PC-3 (cell line): Measurements from ENCODE around the gene ST8SIA4. TPM values are rescaled to one million over a fixed set of nuclear protein-coding genes. Genes with fewer than 3 reads are reported as not detected.

Source experiments
- ATAC-seq: fragments of 200-7000 bp; cut with Tn5 transposase; 2 replicates; pipeline ENCODE4 v1.9.1; 2020; ENCODE audit warnings: mild to moderate bottlenecking, moderate library complexity
- BruUV-seq: library from RNA; stranded (reverse); fragments of 400-500 nt; replicated peaks from 2 replicates; lab custom pipeline; 2021; lab: Mats Ljungman, UMichigan
- CTCF ChIA-PET: fragments of 300-600 bp; sonication (Branson Sonifier 250); formaldehyde crosslinking; loops from one replicate; lab custom pipeline; 2022; ENCODE audit warnings: antibody characterized with exemption; lab: Charles Lee
- POLR2A ChIA-PET: fragments of 300-600 bp; sonication (Branson Sonifier 250); formaldehyde crosslinking; loops from one replicate; lab custom pipeline; 2022; ENCODE audit warnings: antibody characterized with exemption; ENCODE audit not compliant: unreplicated experiment; lab: Charles Lee
- DNase-seq: peaks from one replicate; pipeline ENCODE4 v3.0.0-alpha.2; 2015
- H2AFZ ChIP-seq: fragments of 300-600 bp; sonication (generic); 2 replicates; pipeline ENCODE4 v1.6.0; 2016; ENCODE audit warnings: antibody characterized with exemption, low read length
- H3F3A ChIP-seq: fragments of 300-600 bp; sonication (generic); one replicate; pipeline ENCODE4 v1.6.0; 2017; ENCODE audit warnings: antibody characterized with exemption, low read length, control low read depth, mild to moderate bottlenecking; ENCODE audit not compliant: unreplicated experiment
- H3K27ac ChIP-seq: fragments of 300-600 bp; sonication (generic); 2 replicates; pipeline ENCODE4 v1.5.1; 2016; ENCODE audit warnings: mild to moderate bottlenecking, low read length
- H3K27me3 ChIP-seq: fragments of 300-600 bp; sonication (generic); 2 replicates; pipeline ENCODE4 v1.6.1; 2016; ENCODE audit warnings: low read length, mixed read lengths
- H3K36me3 ChIP-seq: fragments of 300-600 bp; sonication (generic); 2 replicates; pipeline ENCODE4 v1.6.1; 2016; ENCODE audit warnings: low read depth, mixed run types, low read length, mixed read lengths
- H3K4me1 ChIP-seq: fragments of 300-600 bp; sonication (generic); 2 replicates; pipeline ENCODE4 v1.5.1; 2016; ENCODE audit warnings: low read length; ENCODE audit not compliant: insufficient read depth
- H3K4me2 ChIP-seq: fragments of 300-600 bp; sonication (generic); 2 replicates; pipeline ENCODE4 v1.6.0; 2016; ENCODE audit warnings: low read length
- H3K4me3 ChIP-seq: fragments of 300-600 bp; sonication (generic); 2 replicates; pipeline ENCODE4 v1.5.1; 2016; ENCODE audit warnings: mild to moderate bottlenecking, low read length, mixed read lengths
- H3K79me2 ChIP-seq: fragments of 300-600 bp; sonication (generic); 2 replicates; pipeline ENCODE4 v1.6.1; 2017; ENCODE audit warnings: low read length, mixed read lengths
- H3K9ac ChIP-seq: fragments of 300-600 bp; sonication (generic); 2 replicates; pipeline ENCODE4 v1.6.0; 2016; ENCODE audit warnings: mild to moderate bottlenecking, low read length
- H3K9me2 ChIP-seq: fragments of 300-600 bp; sonication (generic); replicated peaks from 2 replicates; pipeline ENCODE4 v1.6.1; 2016; ENCODE audit warnings: mixed run types, low read length, mixed read lengths
- H3K9me3 ChIP-seq: fragments of 300-600 bp; sonication (generic); 2 replicates; pipeline ENCODE4 v1.6.1; 2016; ENCODE audit warnings: low read length, mixed read lengths
- H4K20me1 ChIP-seq: fragments of 300-600 bp; sonication (generic); 2 replicates; pipeline ENCODE4 v1.6.1; 2016; ENCODE audit warnings: low read length, mixed read lengths
- CTCF ChIP-seq: fragments of 300-600 bp; sonication (generic); conservative IDR thresholded peaks from 2 replicates; pipeline ENCODE4 v1.5.1; 2017; ENCODE audit warnings: antibody characterized with exemption, low read depth, mild to moderate bottlenecking, low read length
- EZH2 ChIP-seq: fragments of 300-600 bp; sonication (generic); IDR thresholded peaks from one replicate; pipeline ENCODE4 v1.6.1; 2017; ENCODE audit warnings: antibody characterized with exemption, mild to moderate bottlenecking, low read length; ENCODE audit not compliant: unreplicated experiment
- EZH2phosphoT487 ChIP-seq: fragments of 300-600 bp; sonication (generic); IDR thresholded peaks from 2 replicates; pipeline ENCODE4 v1.6.1; 2018; ENCODE audit warnings: mild to moderate bottlenecking, antibody characterized with exemption, low read length, borderline replicate concordance
- intact Hi-C: fragments of 100-400 bp; cut with micrococcal nuclease; formaldehyde crosslinking; loops from 2 replicates; pipeline ENCODE4 v1.9.0; 2023
- total RNA-seq: library from RNA; depleted of rRNA; stranded (reverse); fragments of >200 nt; gene quantifications from 2 replicates; pipeline ENCODE4 v1.2.3, GENCODE V29; 2014

Gene ST8SIA4
- total RNA-seq, 1 experiment from 2014 or later: 0.91 TPM

GRCh38 chr5:100867039-100867562 is 36.0 kb downstream of the ST8SIA4 start:
- Histone ChIP-seq H3K4me1 (peaks cover 6% of the 10 kb centered on the region), H3F3A (no peaks in the 10 kb centered on the region), H3K27me3 (no peaks in the 10 kb centered on the region), H3K79me2 (no peaks in the 10 kb centered on the region), H3K9me2 (no peaks in the 10 kb centered on the region), H3K9ac (no peak overlapping the region), H3K4me3 (no peak overlapping the region), H3K36me3 (no peaks in the 10 kb centered on the region), H3K9me3 (no peaks in the 10 kb centered on the region), H4K20me1 (no peaks in the 10 kb centered on the region), H3K27ac (no peak overlapping the region), H3K4me2 (no peak overlapping the region), H2AFZ (no peak overlapping the region)
- BruUV-seq: no TSS peak
- TF ChIP-seq CTCF (no peak), EZH2phosphoT487 (no peak), EZH2 (no peak)
- ATAC-seq (no peak), DNase-seq (no peak)
- ChIA-PET POLR2A (no interaction called here), CTCF (no interaction called here)
- intact Hi-C loops: no loop called here

- H3K4me2 ChIP-seq: peak overlapping the region; percentile 15; the same call in 1 of the 2 replicates
- H3K9me3 ChIP-seq: no peaks in the 10 kb centered on the region
- no peaks in the 10 kb centered on the region for H3K27me3 ChIP-seq
- H3K4me1 ChIP-seq: peaks cover 7% of the 10 kb centered on the region
- H3K9me2 ChIP-seq: no peaks in the 10 kb centered on the region
- intact Hi-C loops: no loop called here
- no peak overlapping the region for H3K4me3 ChIP-seq
- no peaks in the 10 kb centered on the region for H4K20me1 ChIP-seq
- CTCF ChIA-PET: no interaction called here
- no peak overlapping the region for H3K9ac ChIP-seq
- no peaks in the 10 kb centered on the region for H3K79me2 ChIP-seq
- no peaks in the 10 kb centered on the region for H3K36me3 ChIP-seq
- no peak overlapping the region for H2AFZ ChIP-seq
- H3F3A ChIP-seq: no peaks in the 10 kb centered on the region
- no peak overlapping the region for H3K27ac ChIP-seq
- peak; percentile 63 for DNase-seq
- no peak; the same call in 1 of the 2 replicates for ATAC-seq
- no TSS peak for BruUV-seq
- TF ChIP-seq CTCF (no peak), EZH2 (no peak), EZH2phosphoT487 (no peak)
- POLR2A ChIA-PET: no interaction called here
Measured at GRCh38 chr5:100864931-100865330, 38.2 kb downstream of the ST8SIA4 start.

GRCh38 chr5:100863739-100864138 is 39.3 kb downstream of the ST8SIA4 start:
- Histone ChIP-seq H3K27ac (no peak overlapping the region), H3K9me3 (no peaks in the 10 kb centered on the region), H3F3A (no peaks in the 10 kb centered on the region), H3K9me2 (no peaks in the 10 kb centered on the region), H3K9ac (no peak overlapping the region), H3K79me2 (no peaks in the 10 kb centered on the region), H3K4me3 (no peak overlapping the region), H2AFZ (no peak overlapping the region), H3K4me2 (no peak overlapping the region), H3K4me1 (peaks cover 18% of the 10 kb centered on the region), H4K20me1 (no peaks in the 10 kb centered on the region), H3K27me3 (no peaks in the 10 kb centered on the region), H3K36me3 (no peaks in the 10 kb centered on the region)
- ATAC-seq (no peak), DNase-seq (no peak)
- ChIA-PET CTCF (no interaction called here), POLR2A (no interaction called here)
- no TSS peak for BruUV-seq
- intact Hi-C loops: no loop called here
- TF ChIP-seq CTCF (no peak), EZH2phosphoT487 (no peak), EZH2 (no peak)
